Activated T-cell treated with anti-CD3 and anti-CD28 coated beads, Interleukin-2, amount 50 U/mL, for 24 hours (primary cell): ENCODE measurements around the gene DDAH2.

Experiments used
- DNase-seq: peaks from one replicate; pipeline ENCODE4 v3.0.0-alpha.2; 2020
- H3K27ac Mint-ChIP-seq: 2 replicates; pipeline ENCODE4 v1.8.0; 2020; ENCODE audit warnings: mild to moderate bottlenecking, mixed read lengths
- H3K27me3 Mint-ChIP-seq: 2 replicates; pipeline ENCODE4 v1.8.0; 2020; ENCODE audit warnings: mixed read lengths
- H3K36me3 Mint-ChIP-seq: 2 replicates; pipeline ENCODE4 v1.8.0; 2020; ENCODE audit warnings: low read depth, mixed read lengths
- H3K4me1 Mint-ChIP-seq: 2 replicates; pipeline ENCODE4 v1.8.0; 2020; ENCODE audit warnings: low read depth, mixed read lengths
- H3K4me3 Mint-ChIP-seq: 2 replicates; pipeline ENCODE4 v1.8.0; 2020; ENCODE audit warnings: mild to moderate bottlenecking, moderate library complexity, mixed read lengths
- H3K9me3 Mint-ChIP-seq: 2 replicates; pipeline ENCODE4 v1.8.0; 2020; ENCODE audit warnings: mixed read lengths

DDAH2 gene

GRCh38 chr6:31728767-31729514 is at the start of gene DDAH2:
TSS of gene DDAH2 (minus strand) at chr6:31729299. CDS start at chr6:31729161, 138 bp downstream.
- DNase-seq = no peak
- peak within 1 kb of the TSS; percentile 84 for H3K27ac Mint-ChIP-seq
- H3K27me3 Mint-ChIP-seq = no peaks in the 10 kb centered on the region
- peaks cover 66% of the 10 kb centered on the region for H3K4me1 Mint-ChIP-seq
- H3K4me3 Mint-ChIP-seq = peak within 1 kb of the TSS; percentile 80
- peaks cover 56% of the 10 kb centered on the region for H3K36me3 Mint-ChIP-seq
- no peaks in the 10 kb centered on the region for H3K9me3 Mint-ChIP-seq

GRCh38 chr6:31778193-31778592 is 49.1 kb upstream of the DDAH2 start:
- H3K4me1 Mint-ChIP-seq = peaks cover 35% of the 10 kb centered on the region
- H3K27ac Mint-ChIP-seq = peak overlapping the region; percentile 71
- no peaks in the 10 kb centered on the region for H3K9me3 Mint-ChIP-seq

GRCh38 chr6:31777667-31778050 is 48.6 kb upstream of the DDAH2 start:
- no peak for DNase-seq
- H3K27me3 Mint-ChIP-seq = no peaks in the 10 kb centered on the region
- H3K4me3 Mint-ChIP-seq = no peak overlapping the region
- peaks cover 55% of the 10 kb centered on the region for H3K36me3 Mint-ChIP-seq
- peak overlapping the region; percentile 71 for H3K27ac Mint-ChIP-seq
- no peaks in the 10 kb centered on the region for H3K9me3 Mint-ChIP-seq
- peaks cover 41% of the 10 kb centered on the region for H3K4me1 Mint-ChIP-seq

More at GRCh38 chr6:31778193-31778592, 49.1 kb upstream of the DDAH2 start:
- no peak for DNase-seq
- no peaks in the 10 kb centered on the region for H3K27me3 Mint-ChIP-seq
- peaks cover 60% of the 10 kb centered on the region for H3K36me3 Mint-ChIP-seq
- H3K4me3 Mint-ChIP-seq = no peak overlapping the region

GRCh38 chr6:31776989-31777666 is 48.0 kb upstream of the DDAH2 start, which contains the start of gene VWA7:
TSS of gene VWA7 (minus strand) at chr6:31777328. CDS start at chr6:31776779, 549 bp downstream.
- H3K36me3 Mint-ChIP-seq = peaks cover 50% of the 10 kb centered on the region
- H3K27ac Mint-ChIP-seq = peak within 1 kb of the TSS; percentile 71
- H3K4me1 Mint-ChIP-seq = peaks cover 44% of the 10 kb centered on the region
- H3K9me3 Mint-ChIP-seq = no peaks in the 10 kb centered on the region
- DNase-seq = peak; percentile 85
- H3K4me3 Mint-ChIP-seq = peak within 1 kb of the TSS; percentile 46
- H3K27me3 Mint-ChIP-seq = no peaks in the 10 kb centered on the region

GRCh38 chr6:31776485-31776988 is 47.4 kb upstream of the DDAH2 start:
- DNase-seq = no peak
- Mint-ChIP-seq H3K9me3 (peaks cover under 1% of the 10 kb centered on the region), H3K36me3 (peaks cover 44% of the 10 kb centered on the region), H3K27me3 (no peaks in the 10 kb centered on the region), H3K4me3 (peak overlapping the region; percentile 29), H3K4me1 (peaks cover 47% of the 10 kb centered on the region), H3K27ac (peak overlapping the region; percentile 71)

- Mint-ChIP-seq H3K4me1 (peaks cover 53% of the 10 kb centered on the region), H3K4me3 (no peak overlapping the region), H3K36me3 (peaks cover 41% of the 10 kb centered on the region), H3K9me3 (peaks cover 5% of the 10 kb centered on the region), H3K27me3 (no peaks in the 10 kb centered on the region), H3K27ac (peak overlapping the region; percentile 71)
- no peak for DNase-seq
Measured at GRCh38 chr6:31775633-31776484, 46.8 kb upstream of the DDAH2 start.

GRCh38 chr6:31775184-31775583 is 46.1 kb upstream of the DDAH2 start:
- Mint-ChIP-seq H3K27me3 (no peaks in the 10 kb centered on the region), H3K4me3 (no peak overlapping the region), H3K4me1 (peaks cover 53% of the 10 kb centered on the region), H3K36me3 (peaks cover 34% of the 10 kb centered on the region), H3K9me3 (peaks cover 5% of the 10 kb centered on the region), H3K27ac (peak overlapping the region; percentile 26)
- no peak for DNase-seq

GRCh38 chr6:31771992-31772358 is 42.9 kb upstream of the DDAH2 start:
- Mint-ChIP-seq H3K4me1 (peaks cover 44% of the 10 kb centered on the region), H3K4me3 (no peak overlapping the region), H3K27me3 (no peaks in the 10 kb centered on the region), H3K9me3 (peaks cover 5% of the 10 kb centered on the region), H3K27ac (peak overlapping the region; percentile 76), H3K36me3 (peaks cover 4% of the 10 kb centered on the region)
- peak; percentile 60 for DNase-seq

GRCh38 chr6:31770860-31771259 is 41.8 kb upstream of the DDAH2 start:
- H3K9me3 Mint-ChIP-seq = peaks cover 5% of the 10 kb centered on the region
- peaks cover 4% of the 10 kb centered on the region for H3K36me3 Mint-ChIP-seq
- H3K4me1 Mint-ChIP-seq = peaks cover 36% of the 10 kb centered on the region
- no peak for DNase-seq
- H3K4me3 Mint-ChIP-seq = no peak overlapping the region
- H3K27me3 Mint-ChIP-seq = no peaks in the 10 kb centered on the region
- H3K27ac Mint-ChIP-seq = no peak overlapping the region

GRCh38 chr6:31769684-31770371 is 40.7 kb upstream of the DDAH2 start:
- Mint-ChIP-seq H3K4me3 (no peak overlapping the region), H3K27ac (no peak overlapping the region)
- DNase-seq = peak; percentile 86

GRCh38 chr6:31768363-31769257 is 39.5 kb upstream of the DDAH2 start:
- H3K4me3 Mint-ChIP-seq = no peak overlapping the region
- H3K9me3 Mint-ChIP-seq = peaks cover 5% of the 10 kb centered on the region
- DNase-seq = no peak
- peaks cover 16% of the 10 kb centered on the region for H3K36me3 Mint-ChIP-seq
- H3K4me1 Mint-ChIP-seq = peaks cover 26% of the 10 kb centered on the region
- H3K27me3 Mint-ChIP-seq = no peaks in the 10 kb centered on the region
- H3K27ac Mint-ChIP-seq = no peak overlapping the region

More at GRCh38 chr6:31769684-31770371, 40.7 kb upstream of the DDAH2 start:
- Mint-ChIP-seq H3K36me3 (peaks cover 5% of the 10 kb centered on the region), H3K27me3 (no peaks in the 10 kb centered on the region), H3K4me1 (peaks cover 29% of the 10 kb centered on the region), H3K9me3 (peaks cover 5% of the 10 kb centered on the region)

GRCh38 chr6:31767096-31767645 is 38.1 kb upstream of the DDAH2 start:
- Mint-ChIP-seq H3K4me3 (no peak overlapping the region), H3K9me3 (peaks cover 5% of the 10 kb centered on the region)

More at GRCh38 chr6:31767096-31767645, 38.1 kb upstream of the DDAH2 start:
- Mint-ChIP-seq H3K4me1 (peaks cover 15% of the 10 kb centered on the region), H3K27me3 (no peaks in the 10 kb centered on the region), H3K27ac (no peak overlapping the region), H3K36me3 (peaks cover 27% of the 10 kb centered on the region)
- no peak for DNase-seq
